Measurements from ENCODE around the gene TCP11L2. TPM values are rescaled to one million over a fixed set of nuclear protein-coding genes. Genes with fewer than 3 reads are reported as not detected.

The TCP11L2 gene
- total RNA-seq, 1 experiment from 2014 or later, result 6.1 TPM

DNA sequence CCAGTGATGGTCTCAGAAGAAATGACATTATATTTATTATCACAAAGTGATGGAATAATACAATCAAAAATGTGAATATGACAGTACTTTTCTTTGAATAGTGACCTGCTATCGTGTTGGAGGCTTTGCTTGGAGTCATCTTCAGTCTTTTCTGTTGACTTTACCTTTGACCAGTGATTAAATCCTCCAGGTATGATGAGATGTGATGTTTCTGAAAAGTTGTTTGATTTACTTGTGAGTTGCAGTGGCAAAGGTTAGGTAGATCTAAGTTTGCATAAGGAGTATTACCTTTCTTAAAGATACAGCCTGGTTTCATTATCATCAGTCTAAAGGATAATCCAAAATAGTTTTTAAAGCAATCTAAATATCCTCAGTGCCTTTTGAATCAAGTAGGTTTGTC lies 4.6 kb downstream of the TCP11L2 start:
- Histone ChIP-seq H2BK12ac (ENCODE audit: insufficient read length, low read depth, low read length) (no peak overlapping the region), H3K27ac (ENCODE audit: insufficient read length, low read depth, low read length) (no peak overlapping the region), H3K23me2 (ENCODE audit: insufficient read length, low read depth, low read length, poor library complexity, severe bottlenecking) (peaks cover 6% of the 10 kb centered on the region), H3K14ac (ENCODE audit: insufficient read depth, low read length) (no peak overlapping the region), H3K79me2 (ENCODE audit: insufficient read depth, low read length) (no peaks in the 10 kb centered on the region), H2BK20ac (ENCODE audit: low read depth, low read length, poor library complexity, severe bottlenecking) (no peak overlapping the region), H2BK120ac (ENCODE audit: low read depth, low read length, poor library complexity, severe bottlenecking) (no peak overlapping the region), H3K9me3 (ENCODE audit: control insufficient read depth, low read depth, low read length) (no peaks in the 10 kb centered on the region), H3K4ac (ENCODE audit: low read depth, low read length) (no peak overlapping the region), H2BK15ac (ENCODE audit: low read depth, low read length) (no peak overlapping the region), H2AFZ (ENCODE audit: low read length) (no peak overlapping the region), H4K91ac (ENCODE audit: insufficient read length, low read depth, low read length) (no peak overlapping the region), H3K4me1 (ENCODE audit: insufficient read depth, low read length) (no peaks in the 10 kb centered on the region; the same call in none of the 2 replicates), H3K79me1 (ENCODE audit: insufficient read depth, low read depth, low read length, poor library complexity, severe bottlenecking) (no peaks in the 10 kb centered on the region), H2AK5ac (ENCODE audit: insufficient read length, low read length) (no peak overlapping the region), H4K20me1 (ENCODE audit: control insufficient read depth, insufficient read depth, insufficient read length) (no peaks in the 10 kb centered on the region), H4K5ac (ENCODE audit: insufficient read length, low read depth, low read length) (no peak overlapping the region), H4K8ac (replicated peaks; ENCODE audit: insufficient read length, low read depth, low read length) (no peak overlapping the region), H3K27me3 (ENCODE audit: insufficient read depth, low read length) (no peaks in the 10 kb centered on the region), H3K4me2 (ENCODE audit: insufficient read depth, insufficient read length, low read length) (no peak overlapping the region), H3T11ph (ENCODE audit: low read length) (no peak overlapping the region), H3K18ac (ENCODE audit: insufficient read length, low read depth, low read length) (no peak overlapping the region), H3K23ac (ENCODE audit: insufficient read length, low read depth, low read length) (no peak overlapping the region), H2BK5ac (ENCODE audit: insufficient read length, low read length) (no peak overlapping the region), H3K9ac (ENCODE audit: extremely low read depth, insufficient read length, low read length) (no peak overlapping the region), H3K56ac (ENCODE audit: insufficient read length, low read depth, low read length) (no peak overlapping the region)
- Mint-ChIP-seq H3K27ac (no peak overlapping the region), H3K4me1 (peaks cover 12 to 19% of the 10 kb centered on the region in 2 experiments), H3K9me3 (no peaks in the 10 kb centered on the region), H3K4me3 (no peak overlapping the region), H3K27me3 (ENCODE audit: low read depth) (no peaks in the 10 kb centered on the region), H3K36me3 (ENCODE audit: insufficient read depth in 1 of 3, low read depth in 3 of 3) (no peaks in the 10 kb centered on the region)
- TF ChIP-seq, protein P1, sequence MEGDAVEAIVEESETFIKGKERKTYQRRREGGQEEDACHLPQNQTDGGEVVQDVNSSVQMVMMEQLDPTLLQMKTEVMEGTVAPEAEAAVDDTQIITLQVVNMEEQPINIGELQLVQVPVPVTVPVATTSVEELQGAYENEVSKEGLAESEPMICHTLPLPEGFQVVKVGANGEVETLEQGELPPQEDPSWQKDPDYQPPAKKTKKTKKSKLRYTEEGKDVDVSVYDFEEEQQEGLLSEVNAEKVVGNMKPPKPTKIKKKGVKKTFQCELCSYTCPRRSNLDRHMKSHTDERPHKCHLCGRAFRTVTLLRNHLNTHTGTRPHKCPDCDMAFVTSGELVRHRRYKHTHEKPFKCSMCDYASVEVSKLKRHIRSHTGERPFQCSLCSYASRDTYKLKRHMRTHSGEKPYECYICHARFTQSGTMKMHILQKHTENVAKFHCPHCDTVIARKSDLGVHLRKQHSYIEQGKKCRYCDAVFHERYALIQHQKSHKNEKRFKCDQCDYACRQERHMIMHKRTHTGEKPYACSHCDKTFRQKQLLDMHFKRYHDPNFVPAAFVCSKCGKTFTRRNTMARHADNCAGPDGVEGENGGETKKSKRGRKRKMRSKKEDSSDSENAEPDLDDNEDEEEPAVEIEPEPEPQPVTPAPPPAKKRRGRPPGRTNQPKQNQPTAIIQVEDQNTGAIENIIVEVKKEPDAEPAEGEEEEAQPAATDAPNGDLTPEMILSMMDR (conservative IDR thresholded peaks at IDR 0.05), result no peak
- no CpG with 5 or more reads among the region's 1 CpG for WGBS (ENCODE audit: extremely low coverage, insufficient read length, low lambda C conversion rate)
- DNase-seq, result no peak
